Suprapubic skin (tissue), 4 donors: ENCODE results near the gene IGSF9.

Experiments
- EP300 ChIP-seq: sonication (generic); formaldehyde crosslinking; IDR thresholded peaks from one replicate; pipeline ENCODE4 v1.6.1; 2017; ENCODE audit warnings: antibody characterized with exemption
- POLR2A ChIP-seq, 2 donors: fragments of 450-650 bp; IDR thresholded peaks; one replicate each; pipeline ENCODE4 v1.6.1; 2017; ENCODE audit warnings: antibody characterized with exemption in 2 of 2, mild to moderate bottlenecking in 2 of 2, moderate library complexity in 2 of 2
- POLR2AphosphoS5 ChIP-seq, 3 donors: sonication (generic); formaldehyde crosslinking; IDR thresholded peaks; one replicate each; pipeline ENCODE4 v1.6.1; 2017; ENCODE audit warnings: antibody characterized with exemption in 3 of 3
- TF ChIP-seq, protein P1 (sequence below), 2 donors: fragments of 200-600 bp in 1 of 2; fragments of 450-650 bp in 1 of 2; sonication (generic) in 1 of 2; IDR thresholded peaks; one replicate each; pipeline ENCODE4 v1.5.1; 2016 to 2019; ENCODE audit warnings: antibody characterized with exemption in 2 of 2, mild to moderate bottlenecking in 1 of 2, moderate library complexity in 1 of 2

DNA sequence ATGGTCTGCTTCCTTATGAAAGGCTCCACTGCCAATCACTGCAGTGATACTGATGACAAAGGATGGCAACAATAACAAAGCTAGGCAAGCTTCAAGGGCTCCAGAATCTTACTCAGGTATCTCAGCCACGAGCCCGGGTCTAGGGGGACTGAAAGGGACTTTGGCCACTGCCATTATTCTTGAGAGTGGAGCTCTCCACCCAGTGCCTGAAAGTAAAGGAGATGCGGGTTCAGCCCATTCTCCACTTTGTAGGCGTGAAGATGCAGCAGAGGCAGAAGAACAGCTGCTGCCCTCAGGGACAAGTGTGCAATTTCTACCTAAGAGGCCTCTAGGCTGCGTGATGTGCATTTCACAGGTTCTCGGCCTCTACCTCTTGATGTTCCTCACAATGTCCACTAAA is 40.1 kb upstream of the IGSF9 start:
- TF ChIP-seq POLR2A (IDR thresholded peaks at IDR 0.05) (no peak), POLR2AphosphoS5 (IDR thresholded peaks at IDR 0.05) (no peak), EP300 (no peak)
- TF ChIP-seq, protein P1, sequence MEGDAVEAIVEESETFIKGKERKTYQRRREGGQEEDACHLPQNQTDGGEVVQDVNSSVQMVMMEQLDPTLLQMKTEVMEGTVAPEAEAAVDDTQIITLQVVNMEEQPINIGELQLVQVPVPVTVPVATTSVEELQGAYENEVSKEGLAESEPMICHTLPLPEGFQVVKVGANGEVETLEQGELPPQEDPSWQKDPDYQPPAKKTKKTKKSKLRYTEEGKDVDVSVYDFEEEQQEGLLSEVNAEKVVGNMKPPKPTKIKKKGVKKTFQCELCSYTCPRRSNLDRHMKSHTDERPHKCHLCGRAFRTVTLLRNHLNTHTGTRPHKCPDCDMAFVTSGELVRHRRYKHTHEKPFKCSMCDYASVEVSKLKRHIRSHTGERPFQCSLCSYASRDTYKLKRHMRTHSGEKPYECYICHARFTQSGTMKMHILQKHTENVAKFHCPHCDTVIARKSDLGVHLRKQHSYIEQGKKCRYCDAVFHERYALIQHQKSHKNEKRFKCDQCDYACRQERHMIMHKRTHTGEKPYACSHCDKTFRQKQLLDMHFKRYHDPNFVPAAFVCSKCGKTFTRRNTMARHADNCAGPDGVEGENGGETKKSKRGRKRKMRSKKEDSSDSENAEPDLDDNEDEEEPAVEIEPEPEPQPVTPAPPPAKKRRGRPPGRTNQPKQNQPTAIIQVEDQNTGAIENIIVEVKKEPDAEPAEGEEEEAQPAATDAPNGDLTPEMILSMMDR (IDR thresholded peaks at IDR 0.05) = no peak
